ENCODE data around the gene APOBEC4. TPM values are rescaled to one million over a fixed set of nuclear protein-coding genes. Genes with fewer than 3 reads are reported as not detected.

Gene APOBEC4
- total and polyA plus RNA-seq, 2 of the 13 experiments (the other 11 are each of a cell fraction or from before 2014, with no cell fraction given): not detected

DNA sequence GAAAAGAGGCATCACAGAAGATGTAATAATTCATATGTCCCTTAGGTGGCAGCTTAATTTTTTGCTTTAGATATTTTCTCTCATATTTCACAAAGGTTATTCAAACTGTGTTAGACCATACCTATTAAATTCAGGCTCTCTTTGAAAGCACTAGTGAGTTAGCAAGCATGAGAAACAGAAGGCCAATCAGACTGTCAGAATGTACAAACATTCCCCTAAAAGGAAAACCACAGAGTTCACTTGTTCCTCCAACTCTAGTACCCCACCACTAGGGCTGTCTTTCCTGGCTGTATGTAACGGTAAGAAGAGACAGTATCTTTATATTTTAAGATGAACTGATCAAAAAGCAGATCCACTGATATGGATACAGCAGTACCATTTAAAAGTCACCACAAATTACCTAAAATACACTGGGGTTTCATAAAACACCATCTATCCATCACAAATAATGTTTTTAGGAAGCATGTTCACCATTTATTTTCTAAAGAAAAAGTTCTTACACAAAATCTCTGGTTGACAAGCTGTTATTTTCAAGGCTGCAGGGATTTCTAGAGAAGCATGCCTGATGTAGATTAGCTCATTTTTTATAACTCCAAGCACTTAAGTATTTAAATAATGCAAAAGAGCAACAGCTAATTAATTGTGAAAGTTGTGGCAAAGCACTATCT lies 19.3 kb downstream of the APOBEC4 start (continued):
- TF ChIP-seq, protein P1, sequence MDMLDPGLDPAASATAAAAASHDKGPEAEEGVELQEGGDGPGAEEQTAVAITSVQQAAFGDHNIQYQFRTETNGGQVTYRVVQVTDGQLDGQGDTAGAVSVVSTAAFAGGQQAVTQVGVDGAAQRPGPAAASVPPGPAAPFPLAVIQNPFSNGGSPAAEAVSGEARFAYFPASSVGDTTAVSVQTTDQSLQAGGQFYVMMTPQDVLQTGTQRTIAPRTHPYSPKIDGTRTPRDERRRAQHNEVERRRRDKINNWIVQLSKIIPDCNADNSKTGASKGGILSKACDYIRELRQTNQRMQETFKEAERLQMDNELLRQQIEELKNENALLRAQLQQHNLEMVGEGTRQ (IDR thresholded peaks at IDR 0.05; ENCODE audit: low read depth, low read length): no peak
- TF ChIP-seq, protein P1 (CRISPR knock-in tag; IDR thresholded peaks at IDR 0.05; ENCODE audit: borderline replicate concordance): peak; percentile 60; the same call in 1 of the 2 replicates
- TF ChIP-seq, protein P2, sequence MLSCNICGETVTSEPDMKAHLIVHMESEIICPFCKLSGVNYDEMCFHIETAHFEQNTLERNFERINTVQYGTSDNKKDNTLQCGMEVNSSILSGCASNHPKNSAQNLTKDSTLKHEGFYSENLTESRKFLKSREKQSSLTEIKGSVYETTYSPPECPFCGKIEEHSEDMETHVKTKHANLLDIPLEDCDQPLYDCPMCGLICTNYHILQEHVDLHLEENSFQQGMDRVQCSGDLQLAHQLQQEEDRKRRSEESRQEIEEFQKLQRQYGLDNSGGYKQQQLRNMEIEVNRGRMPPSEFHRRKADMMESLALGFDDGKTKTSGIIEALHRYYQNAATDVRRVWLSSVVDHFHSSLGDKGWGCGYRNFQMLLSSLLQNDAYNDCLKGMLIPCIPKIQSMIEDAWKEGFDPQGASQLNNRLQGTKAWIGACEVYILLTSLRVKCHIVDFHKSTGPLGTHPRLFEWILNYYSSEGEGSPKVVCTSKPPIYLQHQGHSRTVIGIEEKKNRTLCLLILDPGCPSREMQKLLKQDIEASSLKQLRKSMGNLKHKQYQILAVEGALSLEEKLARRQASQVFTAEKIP (CRISPR knock-in tag; IDR thresholded peaks at IDR 0.05; ENCODE audit: borderline replicate concordance): no peak
- TF ChIP-seq, protein P3, sequence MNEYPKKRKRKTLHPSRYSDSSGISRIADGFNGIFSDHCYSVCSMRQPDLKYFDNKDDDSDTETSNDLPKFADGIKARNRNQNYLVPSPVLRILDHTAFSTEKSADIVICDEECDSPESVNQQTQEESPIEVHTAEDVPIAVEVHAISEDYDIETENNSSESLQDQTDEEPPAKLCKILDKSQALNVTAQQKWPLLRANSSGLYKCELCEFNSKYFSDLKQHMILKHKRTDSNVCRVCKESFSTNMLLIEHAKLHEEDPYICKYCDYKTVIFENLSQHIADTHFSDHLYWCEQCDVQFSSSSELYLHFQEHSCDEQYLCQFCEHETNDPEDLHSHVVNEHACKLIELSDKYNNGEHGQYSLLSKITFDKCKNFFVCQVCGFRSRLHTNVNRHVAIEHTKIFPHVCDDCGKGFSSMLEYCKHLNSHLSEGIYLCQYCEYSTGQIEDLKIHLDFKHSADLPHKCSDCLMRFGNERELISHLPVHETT (CRISPR knock-in tag; conservative IDR thresholded peaks at IDR 0.05): no peak
- TF ChIP-seq ARHGAP35 (CRISPR knock-in tag; IDR thresholded peaks at IDR 0.05; ENCODE audit: borderline replicate concordance) (no peak), KLF15 (CRISPR knock-in tag; IDR thresholded peaks at IDR 0.05; ENCODE audit: borderline replicate concordance) (no peak), JUND (CRISPR knock-in tag; IDR thresholded peaks at IDR 0.05) (no peak), GATAD2A (CRISPR knock-in tag; IDR thresholded peaks at IDR 0.05) (0 out of 2 replicates have a peak, but pooled peaks have one; percentile 36), EED (CRISPR knock-in tag; IDR thresholded peaks at IDR 0.05) (no peak), ZNF251 (CRISPR knock-in tag; IDR thresholded peaks at IDR 0.05) (no peak), ZNF510 (CRISPR knock-in tag; IDR thresholded peaks at IDR 0.05; ENCODE audit: low read depth) (no peak), ZFP41 (CRISPR knock-in tag; IDR thresholded peaks at IDR 0.05; ENCODE audit: borderline replicate concordance) (no peak), NR1H2 (CRISPR knock-in tag; IDR thresholded peaks at IDR 0.05; ENCODE audit: borderline replicate concordance, low read depth) (no peak), FOXO1 (CRISPR knock-in tag; IDR thresholded peaks at IDR 0.05) (no peak)
- TF ChIP-seq, protein P4, sequence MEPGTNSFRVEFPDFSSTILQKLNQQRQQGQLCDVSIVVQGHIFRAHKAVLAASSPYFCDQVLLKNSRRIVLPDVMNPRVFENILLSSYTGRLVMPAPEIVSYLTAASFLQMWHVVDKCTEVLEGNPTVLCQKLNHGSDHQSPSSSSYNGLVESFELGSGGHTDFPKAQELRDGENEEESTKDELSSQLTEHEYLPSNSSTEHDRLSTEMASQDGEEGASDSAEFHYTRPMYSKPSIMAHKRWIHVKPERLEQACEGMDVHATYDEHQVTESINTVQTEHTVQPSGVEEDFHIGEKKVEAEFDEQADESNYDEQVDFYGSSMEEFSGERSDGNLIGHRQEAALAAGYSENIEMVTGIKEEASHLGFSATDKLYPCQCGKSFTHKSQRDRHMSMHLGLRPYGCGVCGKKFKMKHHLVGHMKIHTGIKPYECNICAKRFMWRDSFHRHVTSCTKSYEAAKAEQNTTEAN (CRISPR knock-in tag; conservative IDR thresholded peaks at IDR 0.05): no peak
- TF ChIP-seq, protein P5, sequence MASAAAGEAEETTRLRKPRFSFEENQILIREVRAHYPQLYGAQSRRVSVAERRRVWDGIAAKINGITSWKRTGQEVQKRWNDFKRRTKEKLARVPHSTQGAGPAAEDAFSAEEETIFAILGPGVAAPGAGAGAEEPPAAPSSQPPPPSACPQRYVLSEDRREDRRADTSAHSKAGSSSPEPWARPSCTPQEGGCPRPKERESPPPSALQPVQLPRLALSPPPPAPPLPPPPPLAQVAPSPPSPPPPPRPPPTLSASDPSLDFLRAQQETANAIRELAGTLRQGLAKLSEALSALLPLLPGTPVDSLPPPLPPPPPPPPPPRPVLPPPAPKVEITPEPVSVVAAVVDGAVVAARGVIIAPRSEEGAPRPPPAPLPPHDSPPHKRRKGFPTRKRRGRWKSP (CRISPR knock-in tag; IDR thresholded peaks at IDR 0.05): no peak
- TF ChIP-seq, protein P6, sequence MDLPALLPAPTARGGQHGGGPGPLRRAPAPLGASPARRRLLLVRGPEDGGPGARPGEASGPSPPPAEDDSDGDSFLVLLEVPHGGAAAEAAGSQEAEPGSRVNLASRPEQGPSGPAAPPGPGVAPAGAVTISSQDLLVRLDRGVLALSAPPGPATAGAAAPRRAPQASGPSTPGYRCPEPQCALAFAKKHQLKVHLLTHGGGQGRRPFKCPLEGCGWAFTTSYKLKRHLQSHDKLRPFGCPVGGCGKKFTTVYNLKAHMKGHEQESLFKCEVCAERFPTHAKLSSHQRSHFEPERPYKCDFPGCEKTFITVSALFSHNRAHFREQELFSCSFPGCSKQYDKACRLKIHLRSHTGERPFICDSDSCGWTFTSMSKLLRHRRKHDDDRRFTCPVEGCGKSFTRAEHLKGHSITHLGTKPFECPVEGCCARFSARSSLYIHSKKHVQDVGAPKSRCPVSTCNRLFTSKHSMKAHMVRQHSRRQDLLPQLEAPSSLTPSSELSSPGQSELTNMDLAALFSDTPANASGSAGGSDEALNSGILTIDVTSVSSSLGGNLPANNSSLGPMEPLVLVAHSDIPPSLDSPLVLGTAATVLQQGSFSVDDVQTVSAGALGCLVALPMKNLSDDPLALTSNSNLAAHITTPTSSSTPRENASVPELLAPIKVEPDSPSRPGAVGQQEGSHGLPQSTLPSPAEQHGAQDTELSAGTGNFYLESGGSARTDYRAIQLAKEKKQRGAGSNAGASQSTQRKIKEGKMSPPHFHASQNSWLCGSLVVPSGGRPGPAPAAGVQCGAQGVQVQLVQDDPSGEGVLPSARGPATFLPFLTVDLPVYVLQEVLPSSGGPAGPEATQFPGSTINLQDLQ (CRISPR knock-in tag; IDR thresholded peaks at IDR 0.05): no peak
